HCT116 (cell line): Measurements from ENCODE around the gene TMEM132D. TPM values are rescaled to one million over a fixed set of nuclear protein-coding genes. Genes with fewer than 3 reads are reported as not detected.

Experiments used
- ATAC-seq: fragments of 200-7000 bp; cut with Tn5 transposase; 2 replicates; pipeline ENCODE4 v1.9.1; 2020; ENCODE audit warnings: mild to moderate bottlenecking, moderate library complexity
- BruUV-seq: library from RNA; stranded (reverse); fragments of 400-500 nt; replicated peaks from 2 replicates; lab custom pipeline; 2021; lab: Mats Ljungman, UMichigan
- CTCF ChIA-PET: fragments of 300-600 bp; sonication (Branson Sonifier 250); formaldehyde crosslinking; loops from one replicate; lab custom pipeline; 2021; ENCODE audit warnings: antibody characterized with exemption; lab: Charles Lee
- POLR2A ChIA-PET: fragments of 300-600, 350-600 bp; sonication (Branson Sonifier 250); formaldehyde crosslinking; loops from one replicate; lab custom pipeline; 2021; ENCODE audit warnings: antibody characterized with exemption; lab: Charles Lee
- RAD21 ChIA-PET, 2 experiments: fragments of 300-600 bp; sonication (Branson Sonifier 250); formaldehyde crosslinking; loops; one replicate each; lab custom pipeline; 2023; ENCODE audit warnings: low total read pairs in 2 of 2; ENCODE audit not compliant: uncharacterized antibody in 2 of 2, unreplicated experiment in 2 of 2, low non-redundant PET in 1 of 2; lab: Charles Lee
- DNase-seq: peaks from one replicate; pipeline ENCODE4 v3.0.0-alpha.2; 2010; ENCODE audit warnings: low read depth, low spot score
- H2AFZ ChIP-seq: fragments of 200-600 bp; shearing (Covaris generic), sonication (generic); 2 replicates; pipeline ENCODE4 v1.6.1; 2017; ENCODE audit warnings: low read depth, mixed run types, mixed read lengths, antibody characterized with exemption, low read length; ENCODE audit not compliant: poor library complexity, severe bottlenecking
- H3K27ac ChIP-seq: 2 replicates; pipeline ENCODE4 v1.5.1; 2012; ENCODE audit warnings: low read depth, low read length
- H3K27me3 ChIP-seq: fragments of 200-600 bp; sonication (generic); 2 replicates; pipeline ENCODE4 v1.6.1; 2016; ENCODE audit warnings: mixed run types, low read length, mixed read lengths; ENCODE audit not compliant: insufficient read depth
- H3K36me3 ChIP-seq, 2 experiments: fragments of 200-500 bp in 1 of 2; fragments of 200-600 bp in 1 of 2; sonication (Bioruptor generic) in 1 of 2; sonication (generic) in 1 of 2; 2 replicates each; pipeline versions ENCODE4 v1.5.1 to v1.6.1; 2014 to 2016; ENCODE audit warnings: low read length in 2 of 2, inconsistent platforms in 1 of 2, mixed read lengths in 1 of 2, mixed run types in 1 of 2; ENCODE audit not compliant: insufficient read depth in 2 of 2, control insufficient read depth in 1 of 2
- H3K4me1 ChIP-seq, 2 experiments: fragments of 200-600 bp in 1 of 2; sonication (generic) in 1 of 2; 2 replicates each; pipeline versions ENCODE4 v1.5.1 to v1.6.1; 2012 to 2017; ENCODE audit warnings: low read length in 2 of 2, inconsistent platforms in 1 of 2, mild to moderate bottlenecking in 1 of 2, mixed read lengths in 1 of 2, mixed run types in 1 of 2, moderate library complexity in 1 of 2; ENCODE audit not compliant: insufficient read depth in 2 of 2, control insufficient read depth in 1 of 2
- H3K4me2 ChIP-seq: fragments of 200-600 bp; sonication (generic); 2 replicates; pipeline ENCODE4 v1.6.1; 2017; ENCODE audit warnings: mixed run types, low read length, mixed read lengths
- H3K4me3 ChIP-seq, 2 experiments: fragments of 200-600 bp in 1 of 2; sonication (generic) in 1 of 2; replicated peaks in 1 of 2; 2 replicates each; pipeline ENCODE4 v1.5.1; 2011 to 2016; ENCODE audit warnings: low read length in 2 of 2, control low read depth in 1 of 2, low read depth in 1 of 2, mild to moderate bottlenecking in 1 of 2, mixed read lengths in 1 of 2, mixed run types in 1 of 2
- H3K79me2 ChIP-seq: fragments of 200-600 bp; sonication (generic); 2 replicates; pipeline ENCODE4 v1.6.1; 2017; ENCODE audit warnings: mild to moderate bottlenecking, mixed run types, low read length, moderate library complexity, mixed read lengths; ENCODE audit not compliant: insufficient read depth
- H3K9ac ChIP-seq: fragments of 200-600 bp; sonication (generic); 2 replicates; pipeline ENCODE4 v1.6.1; 2016; ENCODE audit warnings: low read length, mixed read lengths
- H3K9me2 ChIP-seq: fragments of 200-600 bp; sonication (generic), shearing (Covaris generic); 2 replicates; pipeline ENCODE4 v1.6.1; 2017; ENCODE audit warnings: mixed run types, mild to moderate bottlenecking, moderate library complexity; ENCODE audit not compliant: insufficient read depth
- H3K9me3 ChIP-seq, 2 experiments: fragments of 200-500 bp in 1 of 2; fragments of 200-600 bp in 1 of 2; sonication (Bioruptor generic) in 1 of 2; sonication (generic) in 1 of 2; 2 replicates each; pipeline ENCODE4 v1.6.1; 2014 to 2017; ENCODE audit warnings: low read length in 2 of 2, mixed read lengths in 2 of 2, inconsistent platforms in 1 of 2, low read depth in 1 of 2, mild to moderate bottlenecking in 1 of 2, mixed run types in 1 of 2, moderate library complexity in 1 of 2; ENCODE audit not compliant: control insufficient read depth in 1 of 2, insufficient read depth in 1 of 2
- H4K20me1 ChIP-seq: fragments of 200-600 bp; sonication (generic), shearing (Covaris generic); 2 replicates; pipeline ENCODE4 v1.6.1; 2017; ENCODE audit warnings: mixed run types, mild to moderate bottlenecking, moderate library complexity; ENCODE audit not compliant: insufficient read depth
- EGR1 ChIP-seq: IDR thresholded peaks from 2 replicates; pipeline ENCODE4 v1.6.1; 2012; ENCODE audit warnings: low read depth
- EZH2phosphoT487 ChIP-seq: fragments of 200-600 bp; IDR thresholded peaks from 2 replicates; pipeline ENCODE4 v1.6.1; 2018; ENCODE audit warnings: antibody characterized with exemption, borderline replicate concordance
- POLR2A ChIP-seq: IDR thresholded peaks from 2 replicates; pipeline ENCODE4 v1.7.0; 2011; ENCODE audit warnings: borderline replicate concordance; ENCODE audit not compliant: insufficient read depth, insufficient read length; ENCODE audit errors: extremely low read depth
- POLR2AphosphoS5 ChIP-seq: IDR thresholded peaks from 2 replicates; pipeline ENCODE4 v1.6.1; 2011; ENCODE audit warnings: mild to moderate bottlenecking, low read depth, low read length, moderate library complexity
- SIN3A ChIP-seq: IDR thresholded peaks from 2 replicates; pipeline ENCODE4 v1.6.1; 2012; ENCODE audit warnings: low read depth
- SP1 ChIP-seq: IDR thresholded peaks from 2 replicates; pipeline ENCODE4 v1.6.1; 2012; ENCODE audit warnings: low read depth
- SRF ChIP-seq: IDR thresholded peaks from 2 replicates; pipeline ENCODE4 v1.6.1; 2012; ENCODE audit warnings: low read depth
- TCF7L2 ChIP-seq: IDR thresholded peaks from 2 replicates; pipeline ENCODE4 v1.7.0; 2011; ENCODE audit warnings: borderline replicate concordance, inconsistent platforms; ENCODE audit not compliant: insufficient read depth, insufficient read length; ENCODE audit errors: extremely low read depth
- ZNF274 ChIP-seq: fragments of 200-500 bp; sonication (Bioruptor generic); IDR thresholded peaks from 2 replicates; pipeline ENCODE4 v1.6.1; 2014; ENCODE audit warnings: mild to moderate bottlenecking, low read depth, low read length, inconsistent platforms
- intact Hi-C: fragments of 100-400 bp; cut with micrococcal nuclease; formaldehyde crosslinking; loops from 2 replicates; pipeline ENCODE4 v1.10.0; 2022
- total RNA-seq: library from RNA; stranded (reverse); gene quantifications from one replicate; pipeline ENCODE4 v1.2.1, GENCODE V29; 2021; ENCODE audit not compliant: unreplicated experiment
- TF ChIP-seq, protein P1 (sequence below), 3 experiments: fragments of 200-600 bp in 1 of 3; sonication (generic) in 1 of 3; IDR thresholded peaks in 2 of 3; conservative IDR thresholded peaks in 1 of 3; 2 replicates each; pipeline ENCODE4 v1.5.1; 2012 to 2017; ENCODE audit warnings: low read depth in 2 of 3, low read length in 2 of 3, antibody characterized with exemption in 1 of 3, borderline replicate concordance in 1 of 3, control low read depth in 1 of 3, mild to moderate bottlenecking in 1 of 3, mixed read lengths in 1 of 3, mixed run types in 1 of 3, moderate library complexity in 1 of 3; ENCODE audit not compliant: insufficient read depth in 1 of 3
- TF ChIP-seq, protein P2 (sequence below): IDR thresholded peaks from 2 replicates; pipeline ENCODE4 v1.6.1; 2011; ENCODE audit warnings: mild to moderate bottlenecking, low read length, moderate library complexity; ENCODE audit not compliant: insufficient replicate concordance; ENCODE audit errors: extremely low read depth

Gene TMEM132D
- total RNA-seq, 1 experiment from 2014 or later, result not detected

DNA sequence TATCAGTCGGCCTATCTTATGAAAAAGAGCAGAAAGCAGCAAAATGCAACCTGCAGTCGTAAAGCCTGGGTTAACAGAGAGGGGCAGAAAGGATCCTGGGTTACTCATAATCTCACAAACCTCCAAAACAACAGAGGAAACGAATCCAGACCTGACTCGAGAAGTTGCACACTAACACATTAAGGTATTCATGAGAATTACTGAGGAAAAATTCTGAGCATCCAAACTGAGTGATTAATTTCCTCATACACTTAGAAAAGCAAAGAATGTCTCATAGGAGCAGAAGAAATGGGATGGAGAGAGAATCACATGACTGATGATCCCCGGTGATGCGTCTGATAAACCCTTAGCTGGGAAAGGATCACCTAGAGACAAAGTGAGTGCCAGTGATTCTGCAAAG lies 272.5 kb downstream of the TMEM132D start:
- Histone ChIP-seq H3K4me1 (no peaks in the 10 kb centered on the region), H3K4me3 (no peak overlapping the region), H3K4me2 (no peak overlapping the region), H3K27ac (no peak overlapping the region), H3K9ac (no peak overlapping the region), H3K27me3 (no peaks in the 10 kb centered on the region), H3K9me2 (no peaks in the 10 kb centered on the region), H3K79me2 (no peaks in the 10 kb centered on the region), H3K9me3 (peaks cover 12 to 25% of the 10 kb centered on the region in 2 experiments; a peak in 2 of 4 replicates), H4K20me1 (no peaks in the 10 kb centered on the region), H3K36me3 (no peaks in the 10 kb centered on the region), H2AFZ (no peak overlapping the region)
- ATAC-seq, result no peak
- POLR2A ChIA-PET, result no interaction called here
- CTCF ChIA-PET, result no interaction called here
- intact Hi-C loops, result no loop called here
- RAD21 ChIA-PET, result no interaction called here
- TF ChIP-seq SIN3A, result no peak
- TF ChIP-seq SRF, result no peak
- TF ChIP-seq ZNF274, result no peak
- TF ChIP-seq, protein P1, sequence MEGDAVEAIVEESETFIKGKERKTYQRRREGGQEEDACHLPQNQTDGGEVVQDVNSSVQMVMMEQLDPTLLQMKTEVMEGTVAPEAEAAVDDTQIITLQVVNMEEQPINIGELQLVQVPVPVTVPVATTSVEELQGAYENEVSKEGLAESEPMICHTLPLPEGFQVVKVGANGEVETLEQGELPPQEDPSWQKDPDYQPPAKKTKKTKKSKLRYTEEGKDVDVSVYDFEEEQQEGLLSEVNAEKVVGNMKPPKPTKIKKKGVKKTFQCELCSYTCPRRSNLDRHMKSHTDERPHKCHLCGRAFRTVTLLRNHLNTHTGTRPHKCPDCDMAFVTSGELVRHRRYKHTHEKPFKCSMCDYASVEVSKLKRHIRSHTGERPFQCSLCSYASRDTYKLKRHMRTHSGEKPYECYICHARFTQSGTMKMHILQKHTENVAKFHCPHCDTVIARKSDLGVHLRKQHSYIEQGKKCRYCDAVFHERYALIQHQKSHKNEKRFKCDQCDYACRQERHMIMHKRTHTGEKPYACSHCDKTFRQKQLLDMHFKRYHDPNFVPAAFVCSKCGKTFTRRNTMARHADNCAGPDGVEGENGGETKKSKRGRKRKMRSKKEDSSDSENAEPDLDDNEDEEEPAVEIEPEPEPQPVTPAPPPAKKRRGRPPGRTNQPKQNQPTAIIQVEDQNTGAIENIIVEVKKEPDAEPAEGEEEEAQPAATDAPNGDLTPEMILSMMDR (IDR thresholded peaks at IDR 0.05 in 2 of 3, conservative IDR thresholded peaks at IDR 0.05 in 1 of 3; ENCODE audit: borderline replicate concordance in 1 of 3, insufficient read depth in 1 of 3, low read depth in 2 of 3, low read length in 2 of 3), result no peak
- TF ChIP-seq EGR1, result no peak
- TF ChIP-seq, protein P2, sequence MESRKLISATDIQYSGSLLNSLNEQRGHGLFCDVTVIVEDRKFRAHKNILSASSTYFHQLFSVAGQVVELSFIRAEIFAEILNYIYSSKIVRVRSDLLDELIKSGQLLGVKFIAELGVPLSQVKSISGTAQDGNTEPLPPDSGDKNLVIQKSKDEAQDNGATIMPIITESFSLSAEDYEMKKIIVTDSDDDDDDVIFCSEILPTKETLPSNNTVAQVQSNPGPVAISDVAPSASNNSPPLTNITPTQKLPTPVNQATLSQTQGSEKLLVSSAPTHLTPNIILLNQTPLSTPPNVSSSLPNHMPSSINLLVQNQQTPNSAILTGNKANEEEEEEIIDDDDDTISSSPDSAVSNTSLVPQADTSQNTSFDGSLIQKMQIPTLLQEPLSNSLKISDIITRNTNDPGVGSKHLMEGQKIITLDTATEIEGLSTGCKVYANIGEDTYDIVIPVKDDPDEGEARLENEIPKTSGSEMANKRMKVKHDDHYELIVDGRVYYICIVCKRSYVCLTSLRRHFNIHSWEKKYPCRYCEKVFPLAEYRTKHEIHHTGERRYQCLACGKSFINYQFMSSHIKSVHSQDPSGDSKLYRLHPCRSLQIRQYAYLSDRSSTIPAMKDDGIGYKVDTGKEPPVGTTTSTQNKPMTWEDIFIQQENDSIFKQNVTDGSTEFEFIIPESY, result no peak
- TF ChIP-seq EZH2phosphoT487, result no peak
- no peak for TF ChIP-seq SP1
- no peak for TF ChIP-seq TCF7L2
- no peak for TF ChIP-seq POLR2AphosphoS5
- TF ChIP-seq POLR2A, result no peak
- no TSS peak for BruUV-seq
- no peak for DNase-seq
